Neural progenitor cell (in vitro differentiated cells): Measurements from ENCODE around the gene PRPSAP1.

Source experiments
- CTCF ChIP-seq: fragments of 200-600 bp; sonication (generic); IDR thresholded peaks from 2 replicates; pipeline ENCODE4 v1.5.1; 2017; ENCODE audit warnings: antibody characterized with exemption, mild to moderate bottlenecking
- EZH2 ChIP-seq: fragments of 200-600 bp; sonication (generic); IDR thresholded peaks from 2 replicates; pipeline ENCODE4 v1.6.1; 2017; ENCODE audit warnings: antibody characterized with exemption, mild to moderate bottlenecking, moderate library complexity
- EZH2phosphoT487 ChIP-seq: fragments of 200-600 bp; sonication (generic); IDR thresholded peaks from 2 replicates; pipeline ENCODE4 v1.6.1; 2017; ENCODE audit warnings: antibody characterized with exemption

- no peak for TF ChIP-seq EZH2
- no peak for TF ChIP-seq CTCF
- no peak for TF ChIP-seq EZH2phosphoT487
Observed at GRCh38 chr17:76263896-76264295, 89.8 kb downstream of the PRPSAP1 start.
